GM13976 (cell line): ENCODE results near the gene RPL6.

Source experiments
- DNase-seq: peaks from one replicate; pipeline ENCODE4 v3.0.0; 2012; ENCODE audit warnings: low spot score
- in situ Hi-C: fragments of 300-500 bp; cut with MboI; formaldehyde crosslinking; loops from one replicate; pipeline ENCODE4 v1.12.0; 2022; ENCODE audit warnings: low sequenced_read_pairs, mixed read lengths, inconsistent platforms; ENCODE audit not compliant: unreplicated experiment
- TF ChIP-seq, protein P1 (sequence below): IDR thresholded peaks from 2 replicates; pipeline ENCODE4 v1.5.1; 2012; ENCODE audit warnings: borderline replicate concordance, mild to moderate bottlenecking; ENCODE audit not compliant: insufficient read depth; ENCODE audit errors: extremely low read depth, missing control alignments, control extremely low read depth

Gene RPL6

DNA sequence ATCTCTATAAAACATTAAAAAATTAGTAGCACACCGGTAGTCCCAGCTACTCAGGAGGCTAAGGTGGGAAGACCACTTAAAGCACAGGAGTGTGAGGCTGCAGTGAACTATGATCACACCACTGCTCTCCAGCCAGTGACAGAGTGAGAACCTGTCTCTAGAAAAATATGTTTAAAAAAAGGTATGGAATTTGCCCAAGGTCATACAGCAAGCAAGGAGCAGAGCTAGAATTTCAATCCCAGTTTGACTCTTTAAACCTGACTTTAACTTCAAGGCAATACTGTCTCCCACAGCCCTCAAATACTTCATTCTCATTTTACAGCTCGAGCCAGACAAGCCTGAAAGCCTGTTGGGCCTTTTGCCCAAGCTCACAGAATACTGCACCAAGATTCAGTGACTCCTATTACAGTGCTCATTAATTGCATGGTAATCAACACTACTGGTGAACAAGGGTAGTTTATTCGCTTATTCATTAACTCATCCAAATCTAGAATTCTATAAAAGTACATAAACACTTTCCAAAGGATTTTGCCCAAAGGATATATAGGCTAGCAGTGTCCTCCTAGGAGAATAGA is 35.2 kb downstream of the RPL6 start:
- DNase-seq = no peak
- TF ChIP-seq, protein P1, sequence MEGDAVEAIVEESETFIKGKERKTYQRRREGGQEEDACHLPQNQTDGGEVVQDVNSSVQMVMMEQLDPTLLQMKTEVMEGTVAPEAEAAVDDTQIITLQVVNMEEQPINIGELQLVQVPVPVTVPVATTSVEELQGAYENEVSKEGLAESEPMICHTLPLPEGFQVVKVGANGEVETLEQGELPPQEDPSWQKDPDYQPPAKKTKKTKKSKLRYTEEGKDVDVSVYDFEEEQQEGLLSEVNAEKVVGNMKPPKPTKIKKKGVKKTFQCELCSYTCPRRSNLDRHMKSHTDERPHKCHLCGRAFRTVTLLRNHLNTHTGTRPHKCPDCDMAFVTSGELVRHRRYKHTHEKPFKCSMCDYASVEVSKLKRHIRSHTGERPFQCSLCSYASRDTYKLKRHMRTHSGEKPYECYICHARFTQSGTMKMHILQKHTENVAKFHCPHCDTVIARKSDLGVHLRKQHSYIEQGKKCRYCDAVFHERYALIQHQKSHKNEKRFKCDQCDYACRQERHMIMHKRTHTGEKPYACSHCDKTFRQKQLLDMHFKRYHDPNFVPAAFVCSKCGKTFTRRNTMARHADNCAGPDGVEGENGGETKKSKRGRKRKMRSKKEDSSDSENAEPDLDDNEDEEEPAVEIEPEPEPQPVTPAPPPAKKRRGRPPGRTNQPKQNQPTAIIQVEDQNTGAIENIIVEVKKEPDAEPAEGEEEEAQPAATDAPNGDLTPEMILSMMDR = no peak
- in situ Hi-C loops = no loop called here

DNA sequence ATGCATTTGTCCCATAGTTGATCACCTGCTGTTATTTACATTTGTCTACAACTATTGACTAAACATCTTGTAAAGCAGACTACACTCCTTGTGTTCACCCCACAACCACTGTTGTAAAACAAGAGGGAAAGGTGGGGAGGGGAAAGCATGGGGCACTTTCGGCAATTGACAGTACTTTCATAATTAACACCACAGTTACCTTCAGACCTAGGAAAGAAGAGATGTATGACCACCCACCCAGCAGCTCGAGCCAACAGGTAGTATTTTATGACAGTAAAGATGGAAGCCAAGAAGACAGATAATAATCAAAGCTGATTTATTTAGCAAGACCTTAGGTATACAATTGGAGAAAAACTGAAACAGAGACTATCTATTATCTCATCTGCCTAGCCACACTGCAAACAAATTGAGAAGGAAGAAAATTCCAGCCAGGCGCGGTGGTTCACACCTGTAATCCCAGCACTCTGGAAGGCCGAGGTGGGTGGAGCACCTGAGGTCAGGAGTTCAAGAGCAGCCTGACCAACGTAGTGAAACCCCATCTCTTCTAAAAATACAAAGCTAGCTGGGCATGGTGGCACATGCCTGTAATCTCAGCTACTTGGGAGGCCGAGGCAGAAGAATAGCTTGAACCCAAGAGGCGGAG is 38.4 kb downstream of the RPL6 start:
- in situ Hi-C loops = no loop called here
- DNase-seq = no peak
- TF ChIP-seq, protein P1 = no peak

DNA sequence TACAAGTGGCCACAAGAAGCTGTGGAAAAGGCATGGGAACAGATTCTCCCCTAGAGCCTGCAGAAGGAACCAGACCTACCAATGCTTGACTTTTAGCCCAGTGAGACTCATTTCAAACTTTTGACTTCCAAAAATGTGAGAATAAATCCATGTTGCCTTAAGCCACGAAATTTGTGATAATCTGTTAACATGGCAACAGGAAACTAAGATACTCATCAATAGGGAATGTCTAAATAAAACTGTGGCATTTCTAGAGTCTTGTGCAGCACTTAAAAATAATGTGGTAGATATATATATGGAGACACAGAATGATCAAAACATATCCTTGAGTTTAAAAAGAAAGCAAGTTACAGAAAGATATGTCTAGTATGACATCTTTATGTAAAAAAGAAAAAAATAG is 39.2 kb downstream of the RPL6 start:
- in situ Hi-C loops = no loop called here
- TF ChIP-seq, protein P1 = no peak

DNA sequence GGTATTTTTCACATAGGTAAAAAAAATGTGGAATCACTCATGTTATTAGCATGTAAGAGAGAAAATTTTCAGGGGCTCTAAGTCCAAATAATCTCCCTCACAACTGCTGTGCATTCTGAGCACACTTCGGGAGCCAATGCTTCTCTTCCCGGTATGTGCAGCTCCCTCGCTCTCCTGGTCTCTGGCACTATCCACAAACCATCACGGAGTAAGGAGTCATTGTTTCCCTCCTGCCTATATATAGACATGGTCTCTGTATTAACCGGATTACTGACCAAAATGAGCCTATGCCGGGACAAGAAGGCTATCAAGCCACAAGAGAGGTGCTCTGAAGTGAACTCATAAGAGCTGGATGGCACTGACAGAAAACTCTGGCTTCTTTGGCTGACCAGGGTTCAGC is 40.5 kb downstream of the RPL6 start:
- in situ Hi-C loops = no loop called here
- DNase-seq = no peak
- TF ChIP-seq, protein P1 = no peak

More for the DNA sequence above, 39.2 kb downstream of the RPL6 start:
- no peak for DNase-seq

DNA sequence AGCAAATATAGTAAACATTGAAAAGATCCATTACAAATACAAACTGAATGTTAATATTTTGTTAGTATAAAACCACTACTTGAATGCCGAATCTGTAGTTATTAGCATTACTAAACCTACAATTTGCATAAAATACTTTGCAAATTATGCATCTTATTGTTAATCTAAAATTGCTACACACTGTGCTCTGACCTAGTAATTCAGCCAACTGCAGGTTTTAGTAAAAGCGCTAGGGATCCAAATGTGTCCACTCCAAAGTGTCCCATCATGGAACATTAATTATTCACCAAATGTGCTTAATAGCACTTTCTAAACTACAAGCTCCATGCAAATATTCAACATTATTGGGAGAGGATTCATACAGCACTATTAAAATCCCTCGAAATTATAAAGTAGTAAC is 41.4 kb downstream of the RPL6 start:
- in situ Hi-C loops = no loop called here
- TF ChIP-seq, protein P1 = no peak
- no peak for DNase-seq

DNA sequence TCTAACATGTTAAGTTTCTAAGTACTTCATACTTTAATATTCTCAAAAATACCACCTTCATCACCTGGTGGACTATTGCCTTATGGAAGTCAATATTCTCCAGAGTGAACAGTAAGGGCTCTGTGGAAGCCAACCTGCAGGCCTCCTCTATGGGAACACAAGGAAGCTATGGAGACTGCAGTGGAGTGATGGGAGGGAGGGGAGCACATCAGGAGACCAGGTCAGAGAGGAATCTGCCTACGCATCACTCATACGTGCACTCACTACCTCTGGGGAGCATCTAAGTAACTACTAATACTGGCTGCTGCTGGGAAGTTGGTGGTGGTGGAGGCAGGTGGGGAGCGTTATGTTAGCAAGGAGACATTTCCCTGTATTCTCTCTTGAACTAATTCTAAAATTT is 47.1 kb downstream of the RPL6 start:
- TF ChIP-seq, protein P1 = no peak
- DNase-seq = no peak
- in situ Hi-C loops = no loop called here
